ENCODE data around the gene DACH2.

DACH2 gene

GRCh38 chrX:86322913-86323312 is 174.7 kb downstream of the DACH2 start:
- DNase-seq (ENCODE audit: low read depth): no peak

GRCh38 chrX:86329174-86329573 is 180.9 kb downstream of the DACH2 start:
- DNase-seq (ENCODE audit: low read depth): no peak

- no peak for DNase-seq (ENCODE audit: low read depth)
Measured at GRCh38 chrX:86348669-86349068, 200.4 kb downstream of the DACH2 start.

GRCh38 chrX:86349115-86349514 is 200.9 kb downstream of the DACH2 start:
- DNase-seq (ENCODE audit: low read depth): no peak

- DNase-seq (ENCODE audit: low read depth): no peak
Measured at GRCh38 chrX:86369847-86370630, 221.8 kb downstream of the DACH2 start.

GRCh38 chrX:86370927-86371326 is 222.7 kb downstream of the DACH2 start:
- no peak for DNase-seq (ENCODE audit: low read depth)

GRCh38 chrX:86379209-86379608 is 231.0 kb downstream of the DACH2 start:
- no peak for DNase-seq (ENCODE audit: low read depth)

GRCh38 chrX:86383681-86384540 is 235.7 kb downstream of the DACH2 start:
- no peak for DNase-seq (ENCODE audit: low read depth)

GRCh38 chrX:86407371-86407770 is 259.1 kb downstream of the DACH2 start:
- no peak for DNase-seq (ENCODE audit: low read depth)

GRCh38 chrX:86421771-86422170 is 273.5 kb downstream of the DACH2 start:
- no peak for DNase-seq (ENCODE audit: low read depth)

- DNase-seq (ENCODE audit: low read depth): no peak
Measured at GRCh38 chrX:86436116-86436515, 287.9 kb downstream of the DACH2 start.

- no peak for DNase-seq (ENCODE audit: low read depth)
Measured at GRCh38 chrX:86455495-86455894, 307.2 kb downstream of the DACH2 start.

GRCh38 chrX:86460760-86461159 is 312.5 kb downstream of the DACH2 start:
- DNase-seq (ENCODE audit: low read depth): no peak

GRCh38 chrX:86504297-86504696 is 356.0 kb downstream of the DACH2 start:
- DNase-seq (ENCODE audit: low read depth): no peak

GRCh38 chrX:86507331-86507730 is 359.1 kb downstream of the DACH2 start:
- DNase-seq (ENCODE audit: low read depth): no peak

- DNase-seq (ENCODE audit: low read depth): no peak
Measured at GRCh38 chrX:86579777-86580176, 431.5 kb downstream of the DACH2 start.

GRCh38 chrX:86604607-86605006 is 456.4 kb downstream of the DACH2 start:
- no peak for DNase-seq (ENCODE audit: low read depth)

- DNase-seq (ENCODE audit: low read depth): no peak
Measured at GRCh38 chrX:86696951-86697350, 548.7 kb downstream of the DACH2 start.

GRCh38 chrX:86711531-86712180 is 563.4 kb downstream of the DACH2 start:
- DNase-seq (ENCODE audit: low read depth): no peak

GRCh38 chrX:86714441-86714840 is 566.2 kb downstream of the DACH2 start:
- DNase-seq (ENCODE audit: low read depth): no peak

GRCh38 chrX:86724277-86724676 is 576.0 kb downstream of the DACH2 start:
- DNase-seq (ENCODE audit: low read depth): no peak

- no peak for DNase-seq (ENCODE audit: low read depth)
Measured at GRCh38 chrX:86747091-86747490, 598.8 kb downstream of the DACH2 start.

- DNase-seq (ENCODE audit: low read depth): no peak
Measured at GRCh38 chrX:86805241-86805640, 657.0 kb downstream of the DACH2 start.
